GM12878 (cell line): ENCODE data around the gene PPIP5K2. TPM values are rescaled to one million over a fixed set of nuclear protein-coding genes. Genes with fewer than 3 reads are reported as not detected.

ENCODE experiments used
- ATAC-seq: fragments of 200-7000 bp; cut with Tn5 transposase; 3 replicates; pipeline ENCODE4 v1.9.1; 2020; ENCODE audit warnings: mild to moderate bottlenecking, moderate library complexity
- BruUV-seq: library from RNA; stranded (reverse); fragments of 400-500 nt; replicated peaks from 2 replicates; lab custom pipeline; 2021; lab: Mats Ljungman, UMichigan
- CTCF ChIA-PET: fragments of 300-600 bp; sonication (Branson Sonifier 250); formaldehyde crosslinking; extraction: SDS; loops from one replicate; lab custom pipeline; 2021; ENCODE audit warnings: inconsistent platforms; lab: Yijun Ruan, JAX
- POLR2A ChIA-PET: fragments of 350-600 bp; formaldehyde crosslinking; extraction: SDS; loops from one replicate; lab custom pipeline; 2021; ENCODE audit warnings: inconsistent platforms; lab: Charles Lee
- RAD21 ChIA-PET: fragments of 300-600 bp; sonication (Branson Sonifier 250); formaldehyde crosslinking; loops from one replicate; lab custom pipeline; 2023; ENCODE audit warnings: antibody characterized with exemption; ENCODE audit not compliant: unreplicated experiment; lab: Charles Lee
- SMC1A ChIA-PET: fragments of 300-600 bp; sonication (Branson Sonifier 250); formaldehyde crosslinking; loops from one replicate; lab custom pipeline; 2023; ENCODE audit not compliant: unreplicated experiment, uncharacterized antibody; lab: Charles Lee
- DNase-seq: peaks from one replicate; pipeline ENCODE4 v3.0.0-alpha.2; 2011; ENCODE audit warnings: low read depth, low spot score
- FAIRE-seq: peaks from 3 replicates; lab custom pipeline; 2011; peaks lifted over from hg19 to GRCh38; lab: Jason Lieb, UNC
- H2AFZ ChIP-seq: 2 replicates; pipeline ENCODE4 v1.6.0; 2011; ENCODE audit warnings: low read depth, low read length, control low read depth; ENCODE audit not compliant: control insufficient read depth
- H3K27ac ChIP-seq: 2 replicates; pipeline ENCODE4 v1.5.1; 2011; ENCODE audit warnings: control low read depth; ENCODE audit not compliant: control insufficient read depth, insufficient read depth
- H3K27me3 ChIP-seq, 2 experiments: replicated peaks in 1 of 2; 2 replicates each; pipeline versions ENCODE4 v1.6.0 to v1.6.1; 2011; ENCODE audit warnings: low read length in 1 of 2; ENCODE audit not compliant: control insufficient read depth in 2 of 2, insufficient read depth in 2 of 2
- H3K36me3 ChIP-seq, 2 experiments: 2 replicates each; pipeline ENCODE4 v1.5.1; 2011; ENCODE audit warnings: low read length in 1 of 2; ENCODE audit not compliant: control insufficient read depth in 2 of 2, insufficient read depth in 2 of 2
- H3K4me1 ChIP-seq: 2 replicates; pipeline ENCODE4 v1.6.1; 2011; ENCODE audit warnings: mild to moderate bottlenecking, low read length, moderate library complexity, mixed read lengths; ENCODE audit not compliant: control insufficient read depth, insufficient read depth
- H3K4me2 ChIP-seq: 2 replicates; pipeline ENCODE4 v1.6.0; 2011; ENCODE audit warnings: control low read depth; ENCODE audit not compliant: control insufficient read depth, insufficient read depth
- H3K4me3 ChIP-seq: fragments of 200-600 bp; sonication (generic); 2 replicates; pipeline ENCODE4 v1.5.1; 2016
- H3K79me2 ChIP-seq: 2 replicates; pipeline ENCODE4 v1.6.0; 2011; ENCODE audit warnings: low read length; ENCODE audit not compliant: control insufficient read depth, insufficient read depth
- H3K9ac ChIP-seq: 2 replicates; pipeline ENCODE4 v1.8.0; 2011; ENCODE audit warnings: low read length, control low read depth, mixed read lengths; ENCODE audit not compliant: control insufficient read depth, insufficient read depth
- H3K9me3 ChIP-seq: replicated peaks from 3 replicates; pipeline ENCODE4 v1.5.1; 2011; ENCODE audit warnings: mild to moderate bottlenecking, low read length; ENCODE audit not compliant: control insufficient read depth, insufficient read depth
- H4K20me1 ChIP-seq: 2 replicates; pipeline ENCODE4 v1.6.0; 2011; ENCODE audit not compliant: control insufficient read depth, insufficient read depth
- BMI1 ChIP-seq: fragments of 450-650 bp; IDR thresholded peaks from 2 replicates; pipeline ENCODE4 v1.6.1; 2016; ENCODE audit warnings: mild to moderate bottlenecking, moderate library complexity, borderline replicate concordance
- CBFB ChIP-seq: IDR thresholded peaks from 2 replicates; pipeline ENCODE4 v1.6.1; 2016; ENCODE audit warnings: antibody characterized with exemption, low read depth
- CEBPB ChIP-seq, 2 experiments: fragments of 150-350 bp in 1 of 2; IDR thresholded peaks; 2 replicates each; pipeline ENCODE4 v1.6.1; 2012 to 2014; ENCODE audit warnings: low read depth in 2 of 2, low read length in 2 of 2, borderline replicate concordance in 1 of 2, inconsistent platforms in 1 of 2
- HDGF ChIP-seq: fragments of 450-650 bp; IDR thresholded peaks from 2 replicates; pipeline ENCODE4 v1.6.1; 2016; ENCODE audit warnings: antibody characterized with exemption
- MEF2A ChIP-seq: IDR thresholded peaks from 2 replicates; pipeline ENCODE4 v1.6.1; 2011; ENCODE audit warnings: low read depth, mild to moderate bottlenecking, low read length, moderate library complexity; ENCODE audit not compliant: insufficient read depth
- NFYA ChIP-seq: IDR thresholded peaks from 2 replicates; pipeline ENCODE4 v1.6.1; 2011; ENCODE audit warnings: low read depth, mild to moderate bottlenecking, low read length, improper control_type of control experiment, borderline replicate concordance
- PKNOX1 ChIP-seq: fragments of 450-650 bp; IDR thresholded peaks from 2 replicates; pipeline ENCODE4 v1.6.1; 2016; ENCODE audit warnings: mild to moderate bottlenecking
- RB1 ChIP-seq: fragments of 450-650 bp; formaldehyde crosslinking; IDR thresholded peaks from 2 replicates; pipeline ENCODE4 v1.6.1; 2017; ENCODE audit warnings: mild to moderate bottlenecking, borderline replicate concordance
- SMAD5 ChIP-seq: IDR thresholded peaks from 2 replicates; pipeline ENCODE4 v1.6.1; 2016; ENCODE audit warnings: antibody characterized with exemption, low read depth
- SRF ChIP-seq, 2 experiments: IDR thresholded peaks; 2 replicates each; pipeline ENCODE4 v1.6.1; 2011; ENCODE audit warnings: low read depth in 2 of 2, low read length in 2 of 2, mild to moderate bottlenecking in 1 of 2, moderate library complexity in 1 of 2
- TBL1XR1 ChIP-seq: IDR thresholded peaks from 2 replicates; pipeline ENCODE4 v1.6.1; 2012; ENCODE audit warnings: low read depth, low read length, improper control_type of control experiment
- TCF12 ChIP-seq: IDR thresholded peaks from 2 replicates; pipeline ENCODE4 v1.6.1; 2011; ENCODE audit warnings: low read depth, mild to moderate bottlenecking, low read length
- ZNF592 ChIP-seq: fragments of 450-650 bp; IDR thresholded peaks from 2 replicates; pipeline ENCODE4 v1.6.1; 2017; ENCODE audit warnings: mild to moderate bottlenecking, moderate library complexity
- WGBS: methylation state at CpG from one replicate; pipeline ENCODE4 v1.1.6; 2016; ENCODE audit warnings: low lambda C conversion rate; ENCODE audit not compliant: insufficient replicate concordance, insufficient coverage; ENCODE audit errors: missing lambda C conversion rate; 5-methylcytosine and 5-hydroxymethylcytosine counted together
- in situ Hi-C: fragments of 300-500 bp; cut with MboI; formaldehyde crosslinking; loops from 9 replicates; pipeline ENCODE4 v1.14.3; 2018; ENCODE audit warnings: mixed read lengths
- intact Hi-C: fragments of 100-400 bp; cut with micrococcal nuclease; formaldehyde crosslinking; loops from one replicate; pipeline ENCODE4 v1.14.2; 2022; ENCODE audit not compliant: unreplicated experiment
- polyA plus RNA-seq, 11 experiments: library from polyadenylated mRNA; depleted of rRNA in 4 of 11; unstranded in 6 of 11; stranded (reverse) in 5 of 11; fragments of >200 nt; fragmentation: Nextera tagmentation in 4 of 11; fragmentation: Illumina TruSeq in 1 of 11; extraction: Ambion mirVana in 4 of 11; extraction: Trizol in 1 of 11; gene quantifications; 1 replicate in 1 of 11; 2 replicates in 10 of 11; pipeline versions ENCODE4 v1.2.1 to v1.2.3, GENCODE V29; 2011 to 2016; ENCODE audit warnings: inconsistent platforms in 2 of 11, missing spikeins in 2 of 11, low read depth in 1 of 11
- total RNA-seq, 4 experiments: library from RNA; depleted of rRNA in 3 of 4; stranded (reverse); fragments of >200 nt in 3 of 4; fragmentation: Illumina TruSeq in 1 of 4; extraction: Trizol in 1 of 4; gene quantifications; 2 replicates each; pipeline versions ENCODE4 v1.2.1 to v1.2.3, GENCODE V29; 2013 to 2021

PPIP5K2 gene
- total and polyA plus RNA-seq, 10 of the 15 experiments (the other 5 are each of a cell fraction or from before 2014, with no cell fraction given): 27.7 to 87.3 (median 58.6) TPM

- TF ChIP-seq ZNF592: no peak
- TF ChIP-seq, all 136 proteins: peak for 0
These were observed 2.1 kb downstream of the PPIP5K2 start (continued) for GRCh38 chr5:103122242-103122641.

GRCh38 chr5:103126557-103126956, 6.5 kb downstream of the PPIP5K2 start:
- Histone ChIP-seq H3K4me3 (no peak overlapping the region), H3K27me3 (no peaks in the 10 kb centered on the region), H3K27ac (no peak overlapping the region), H3K4me2 (no peak overlapping the region), H3K9ac (no peak overlapping the region), H3K4me1 (no peaks in the 10 kb centered on the region), H3K79me2 (peaks cover 26% of the 10 kb centered on the region), H3K36me3 (no peaks in the 10 kb centered on the region), H3K9me3 (no peaks in the 10 kb centered on the region; the same call in 1 of the 3 replicates), H4K20me1 (no peaks in the 10 kb centered on the region), H2AFZ (no peak overlapping the region)
- RAD21 ChIA-PET: interaction anchor here (1.2 kb wide), 1 partner anchor 11 kb away, joined by 4 read pairs; no protein-coding TSS in a partner anchor
- in situ Hi-C loops: loop anchor here (10.0 kb wide), 1 partner anchor 372 kb away; the partner anchor contains the start of gene PAM
- no TSS peak for BruUV-seq
- no peak for DNase-seq
- SMC1A ChIA-PET: interaction anchor here (0.8 kb wide), 1 partner anchor 13 kb away, joined by 6 read pairs; no protein-coding TSS in a partner anchor
- CTCF ChIA-PET: interaction anchor here (0.9 to 1.4 kb wide), 3 partner anchors 19 to 445 kb away, joined by 3 read pairs; no protein-coding TSS in a partner anchor
- POLR2A ChIA-PET: interaction anchor here (0.7 kb wide), 1 partner anchor 304 kb away, joined by 4 read pairs; no protein-coding TSS in a partner anchor
- intact Hi-C loops: no loop called here
- no peak; the same call in 2 of the 3 replicates for ATAC-seq
- WGBS: 98% methylated on average over 4 of the region's 5 CpGs
- FAIRE-seq: peak; percentile 41
- no peak for TF ChIP-seq TBL1XR1
- TF ChIP-seq PKNOX1: no peak
- no peak for TF ChIP-seq RB1
- no peak for TF ChIP-seq HDGF
- TF ChIP-seq MEF2A: no peak
- TF ChIP-seq CEBPB (IDR thresholded peaks at IDR 0.05; ENCODE audit: borderline replicate concordance in 1 of 2, low read depth in 2 of 2, low read length in 2 of 2): no peak
- TF ChIP-seq SRF (IDR thresholded peaks at IDR 0.05; ENCODE audit: low read depth in 2 of 2, low read length in 2 of 2): no peak
- TF ChIP-seq TCF12: no peak
- TF ChIP-seq BMI1: no peak
- TF ChIP-seq NFYA: no peak
- TF ChIP-seq SMAD5: no peak
- no peak for TF ChIP-seq CBFB
